GM23338 (cell line): Measurements from ENCODE around the gene B4GALT4. TPM values are rescaled to one million over a fixed set of nuclear protein-coding genes. Genes with fewer than 3 reads are reported as not detected.

Experiments
- ATAC-seq: fragments of 200-7000 bp; cut with Tn5 transposase; 3 replicates; pipeline ENCODE4 v1.9.1; 2020
- DNase-seq: peaks from one replicate; pipeline ENCODE4 v3.0.0-alpha.2; 2015; ENCODE audit warnings: low spot score
- H2AFZ ChIP-seq: fragments of 200-600 bp; sonication (generic); 2 replicates; pipeline ENCODE4 v1.8.0; 2016; ENCODE audit warnings: antibody characterized with exemption, mild to moderate bottlenecking, moderate library complexity
- H3F3A ChIP-seq: fragments of 200-600 bp; sonication (generic); replicated peaks from 2 replicates; pipeline ENCODE4 v1.8.0; 2017; ENCODE audit warnings: antibody characterized with exemption, mixed run types, low read depth
- H3K27ac ChIP-seq: fragments of 200-600 bp; sonication (generic); 2 replicates; pipeline ENCODE4 v1.6.1; 2016; ENCODE audit warnings: low read depth
- H3K27me3 ChIP-seq: fragments of 200-600 bp; sonication (generic); 2 replicates; pipeline ENCODE4 v1.8.0; 2016; ENCODE audit warnings: mild to moderate bottlenecking, mixed run types, moderate library complexity; ENCODE audit not compliant: insufficient read depth
- H3K36me3 ChIP-seq: fragments of 200-600 bp; sonication (generic); 2 replicates; pipeline ENCODE4 v1.8.0; 2016; ENCODE audit warnings: mild to moderate bottlenecking; ENCODE audit not compliant: insufficient read depth
- H3K4me1 ChIP-seq: fragments of 200-600 bp; sonication (generic); 2 replicates; pipeline ENCODE4 v1.8.0; 2016; ENCODE audit warnings: mild to moderate bottlenecking, moderate library complexity; ENCODE audit not compliant: insufficient read depth
- H3K4me2 ChIP-seq: fragments of 200-600 bp; sonication (generic); 2 replicates; pipeline ENCODE4 v1.7.1; 2017; ENCODE audit warnings: mixed run types
- H3K4me3 ChIP-seq: fragments of 200-600 bp; sonication (generic); 2 replicates; pipeline ENCODE4 v1.6.1; 2016; ENCODE audit warnings: mixed run types
- H3K79me2 ChIP-seq: fragments of 200-600 bp; sonication (generic); replicated peaks from 2 replicates; pipeline ENCODE4 v1.8.0; 2017; ENCODE audit warnings: mild to moderate bottlenecking; ENCODE audit not compliant: insufficient read depth
- H3K9me2 ChIP-seq: fragments of 200-600 bp; sonication (generic); 2 replicates; pipeline ENCODE4 v1.8.0; 2017; ENCODE audit not compliant: insufficient read depth
- H4K20me1 ChIP-seq: fragments of 200-600 bp; sonication (generic); replicated peaks from 2 replicates; pipeline ENCODE4 v1.8.0; 2017; ENCODE audit warnings: mild to moderate bottlenecking; ENCODE audit not compliant: insufficient read depth
- H3K27ac Mint-ChIP-seq: 2 replicates; pipeline ENCODE4 v1.8.0; 2020; ENCODE audit warnings: inconsistent platforms, mild to moderate bottlenecking, moderate library complexity, mixed read lengths
- H3K27me3 Mint-ChIP-seq: 3 replicates; pipeline ENCODE4 v1.8.0; 2022; ENCODE audit warnings: low read depth, mild to moderate bottlenecking, moderate library complexity, mixed read lengths, inconsistent platforms; ENCODE audit not compliant: insufficient read depth, poor library complexity
- H3K36me3 Mint-ChIP-seq: 3 replicates; pipeline ENCODE4 v1.8.0; 2021; ENCODE audit warnings: low read depth, mild to moderate bottlenecking, inconsistent platforms, moderate library complexity, mixed read lengths
- H3K4me1 Mint-ChIP-seq: 3 replicates; pipeline ENCODE4 v1.8.0; 2020; ENCODE audit warnings: mild to moderate bottlenecking, inconsistent platforms, mixed read lengths
- H3K4me3 Mint-ChIP-seq: 3 replicates; pipeline ENCODE4 v1.8.0; 2021; ENCODE audit warnings: moderate library complexity, mild to moderate bottlenecking, inconsistent platforms, mixed read lengths
- H3K9me3 Mint-ChIP-seq: 3 replicates; pipeline ENCODE4 v1.8.0; 2020; ENCODE audit warnings: moderate library complexity, mild to moderate bottlenecking, inconsistent platforms, mixed read lengths
- CREB1 ChIP-seq: fragments of 250-450 bp; sonication (Bioruptor Pico); IDR thresholded peaks from 2 replicates; pipeline ENCODE4 v1.5.0; 2020; ENCODE audit warnings: low read depth, mild to moderate bottlenecking, moderate library complexity
- CTCF ChIP-seq, 2 experiments: fragments of 200-600 bp in 1 of 2; sonication (generic) in 1 of 2; conservative IDR thresholded peaks; 2 replicates each; pipeline versions ENCODE4 v1.5.1 to v1.6.1; 2016 to 2017; ENCODE audit warnings: antibody characterized with exemption in 2 of 2, low read depth in 2 of 2, mild to moderate bottlenecking in 2 of 2, moderate library complexity in 1 of 2
- JUNB ChIP-seq: IDR thresholded peaks from one replicate; pipeline ENCODE4 v1.6.1; 2016; ENCODE audit warnings: antibody characterized with exemption; ENCODE audit not compliant: unreplicated experiment
- POLR2AphosphoS5 ChIP-seq: IDR thresholded peaks from 2 replicates; pipeline ENCODE4 v1.6.1; 2016; ENCODE audit warnings: antibody characterized with exemption, low read depth
- REST ChIP-seq: IDR thresholded peaks from one replicate; pipeline ENCODE4 v1.6.1; 2018; ENCODE audit warnings: antibody characterized with exemption; ENCODE audit not compliant: unreplicated experiment
- STAT1 ChIP-seq: IDR thresholded peaks from one replicate; pipeline ENCODE4 v1.6.1; 2016; ENCODE audit warnings: antibody characterized with exemption; ENCODE audit not compliant: unreplicated experiment
- ZNF114 ChIP-seq: fragments of 250-450 bp; sonication (Bioruptor Pico); IDR thresholded peaks from 2 replicates; pipeline ENCODE4 v1.5.0; 2020; ENCODE audit warnings: mild to moderate bottlenecking, moderate library complexity
- ZNF331 ChIP-seq: fragments of 250-450 bp; sonication (Bioruptor Pico); IDR thresholded peaks from 2 replicates; pipeline ENCODE4 v1.5.0; 2020; ENCODE audit warnings: low read depth, mild to moderate bottlenecking, moderate library complexity
- polyA plus RNA-seq: library from polyadenylated mRNA; unstranded; fragments of >200 nt; fragmentation: Nextera tagmentation; extraction: Ambion mirVana; gene quantifications from 2 replicates; pipeline ENCODE4 v1.2.1, GENCODE V29; 2016
- total RNA-seq: library from RNA; depleted of rRNA; stranded (reverse); fragments of >200 nt; shearing (Covaris generic); gene quantifications from 2 replicates; pipeline ENCODE4 v1.2.3, GENCODE V29; 2014
- TF ChIP-seq, protein P1 (sequence below): IDR thresholded peaks from 2 replicates; pipeline ENCODE4 v1.6.1; 2016; ENCODE audit warnings: antibody characterized with exemption

B4GALT4 gene
- total and polyA plus RNA-seq, 2 experiments from 2014 or later: 38.3 to 45.3 TPM

GRCh38 chr3:119194237-119195150 lies 46.2 kb downstream of the B4GALT4 start:
- Histone ChIP-seq H3K27me3 (no peaks in the 10 kb centered on the region), H3K4me3 (no peak overlapping the region), H3K36me3 (no peaks in the 10 kb centered on the region), H3F3A (no peaks in the 10 kb centered on the region), H3K4me2 (no peak overlapping the region), H3K79me2 (no peaks in the 10 kb centered on the region), H3K4me1 (no peaks in the 10 kb centered on the region), H3K9me2 (peaks cover 6% of the 10 kb centered on the region), H3K27ac (no peak overlapping the region), H4K20me1 (no peaks in the 10 kb centered on the region), H2AFZ (no peak overlapping the region)
- H3K4me3 Mint-ChIP-seq: no peak overlapping the region
- no peaks in the 10 kb centered on the region for H3K9me3 Mint-ChIP-seq
- no peaks in the 10 kb centered on the region for H3K36me3 Mint-ChIP-seq
- TF ChIP-seq STAT1: no peak
- TF ChIP-seq ZNF331 (CRISPR knock-in tag): no peak
- no peak for TF ChIP-seq CTCF (conservative IDR thresholded peaks at IDR 0.05; ENCODE audit: low read depth in 2 of 2)
- no peak for TF ChIP-seq ZNF114 (CRISPR knock-in tag)
- no peak for TF ChIP-seq REST
- TF ChIP-seq POLR2AphosphoS5: no peak
- no peak for TF ChIP-seq CREB1 (CRISPR knock-in tag)
- TF ChIP-seq, protein P1, sequence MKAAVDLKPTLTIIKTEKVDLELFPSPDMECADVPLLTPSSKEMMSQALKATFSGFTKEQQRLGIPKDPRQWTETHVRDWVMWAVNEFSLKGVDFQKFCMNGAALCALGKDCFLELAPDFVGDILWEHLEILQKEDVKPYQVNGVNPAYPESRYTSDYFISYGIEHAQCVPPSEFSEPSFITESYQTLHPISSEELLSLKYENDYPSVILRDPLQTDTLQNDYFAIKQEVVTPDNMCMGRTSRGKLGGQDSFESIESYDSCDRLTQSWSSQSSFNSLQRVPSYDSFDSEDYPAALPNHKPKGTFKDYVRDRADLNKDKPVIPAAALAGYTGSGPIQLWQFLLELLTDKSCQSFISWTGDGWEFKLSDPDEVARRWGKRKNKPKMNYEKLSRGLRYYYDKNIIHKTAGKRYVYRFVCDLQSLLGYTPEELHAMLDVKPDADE: no peak
- TF ChIP-seq JUNB: no peak
- no peak for DNase-seq
- peaks cover 7% of the 10 kb centered on the region; the same call in 2 of the 3 replicates for H3K4me1 Mint-ChIP-seq
- no peak overlapping the region; the same call in 1 of the 2 replicates for H3K27ac Mint-ChIP-seq
- ATAC-seq: no peak
- peaks cover 2% of the 10 kb centered on the region for H3K27me3 Mint-ChIP-seq
